Upper lobe of left lung (tissue), 4 donors: ENCODE data around the gene HOXC5.

Source experiments
- CTCF ChIP-seq, 6 experiments: fragments of 450-650 bp in 4 of 6; fragments of 200-600 bp in 2 of 6; sonication (generic) in 2 of 6; IDR thresholded peaks; one replicate each; pipeline ENCODE4 v1.5.1; 2016 to 2019; ENCODE audit warnings: antibody characterized with exemption in 6 of 6
- POLR2A ChIP-seq, 4 donors: fragments of 450-650 bp; IDR thresholded peaks; one replicate each; pipeline ENCODE4 v1.5.1; 2016 to 2017; ENCODE audit warnings: antibody characterized with exemption in 4 of 4, mild to moderate bottlenecking in 2 of 4
- POLR2AphosphoS5 ChIP-seq, 2 donors: sonication (generic); formaldehyde crosslinking; IDR thresholded peaks; one replicate each; pipeline ENCODE4 v1.5.1; 2017; ENCODE audit warnings: antibody characterized with exemption in 2 of 2

- TF ChIP-seq CTCF (IDR thresholded peaks at IDR 0.05) (no peak), POLR2A (IDR thresholded peaks at IDR 0.05) (no peak), POLR2AphosphoS5 (IDR thresholded peaks at IDR 0.05) (no peak)
These were observed 28.6 kb upstream of the HOXC5 start for GRCh38 chr12:54004063-54004840.
